NCI-H1048 (cell line): ENCODE data around the gene COL4A3.
A peak's percentile ranks its signal among the peaks of the same experiment; 100 is the strongest.

Experiments used
- DNase-seq: peaks from one replicate; lab custom pipeline; 2025; lab: John Stamatoyannopoulos, UW

The COL4A3 gene

GRCh38 chr2:227163998-227164762 is at the start of gene COL4A3, which contains the start of gene COL4A4:
Gene COL4A3, plus strand, starts transcription at chr2:227164624. Its CDS starts 103 bp downstream, at chr2:227164727.
Gene COL4A4, minus strand, starts transcription at chr2:227164205. Its CDS starts 16,722 bp downstream, at chr2:227147483.
- DNase-seq, result peak; percentile 38

GRCh38 chr2:227115761-227116160 is 48.7 kb upstream of the COL4A3 start:
- DNase-seq, result no peak

- DNase-seq, result no peak
These were observed 47.4 kb upstream of the COL4A3 start for GRCh38 chr2:227117027-227117426.

GRCh38 chr2:227117852-227118251 is 46.6 kb upstream of the COL4A3 start:
- DNase-seq, result no peak

GRCh38 chr2:227118353-227118752 is 46.1 kb upstream of the COL4A3 start:
- DNase-seq, result no peak

GRCh38 chr2:227123697-227124096 is 40.7 kb upstream of the COL4A3 start:
- DNase-seq, result no peak

- DNase-seq, result no peak
These were observed 39.6 kb upstream of the COL4A3 start for GRCh38 chr2:227124811-227125210.

- no peak for DNase-seq
These were observed 38.9 kb upstream of the COL4A3 start for GRCh38 chr2:227125506-227125905.

- DNase-seq, result no peak
These were observed 37.2 kb upstream of the COL4A3 start for GRCh38 chr2:227127201-227127600.

- no peak for DNase-seq
These were observed 33.8 kb upstream of the COL4A3 start for GRCh38 chr2:227130636-227131035.

- no peak for DNase-seq
These were observed 31.4 kb upstream of the COL4A3 start for GRCh38 chr2:227132986-227133385.

GRCh38 chr2:227134591-227134990 is 29.8 kb upstream of the COL4A3 start:
- no peak for DNase-seq

- no peak for DNase-seq
These were observed 23.1 kb upstream of the COL4A3 start for GRCh38 chr2:227141301-227141700.

- no peak for DNase-seq
These were observed 20.5 kb upstream of the COL4A3 start for GRCh38 chr2:227143895-227144294.

- no peak for DNase-seq
These were observed 18.0 kb upstream of the COL4A3 start for GRCh38 chr2:227146456-227146855.

GRCh38 chr2:227147023-227147422 is 17.4 kb upstream of the COL4A3 start:
- DNase-seq, result no peak

- no peak for DNase-seq
These were observed 16.3 kb upstream of the COL4A3 start for GRCh38 chr2:227148106-227148505.

- peak; percentile 52 for DNase-seq
These were observed 14.0 kb upstream of the COL4A3 start for GRCh38 chr2:227150222-227150936.

GRCh38 chr2:227152093-227152766 is 12.2 kb upstream of the COL4A3 start:
- DNase-seq, result no peak

- no peak for DNase-seq
These were observed 11.1 kb upstream of the COL4A3 start for GRCh38 chr2:227153307-227153706.

GRCh38 chr2:227153758-227154486 is 10.5 kb upstream of the COL4A3 start:
- DNase-seq, result no peak
